HG02981 (cell line): ENCODE data around the gene PLPP1.
"Not testable (repeated sequence)": the region's sequence is repeated elsewhere in the genome, so short reads cannot be mapped to it uniquely, and the experiment has no call there.

Experiments used
- ATAC-seq: cut with Tn5 transposase; IDR thresholded peaks from one replicate; pipeline ENCODE4 v1.9.1; 2021; ENCODE audit warnings: mild to moderate bottlenecking, moderate library complexity; ENCODE audit not compliant: unreplicated experiment

The PLPP1 gene

DNA sequence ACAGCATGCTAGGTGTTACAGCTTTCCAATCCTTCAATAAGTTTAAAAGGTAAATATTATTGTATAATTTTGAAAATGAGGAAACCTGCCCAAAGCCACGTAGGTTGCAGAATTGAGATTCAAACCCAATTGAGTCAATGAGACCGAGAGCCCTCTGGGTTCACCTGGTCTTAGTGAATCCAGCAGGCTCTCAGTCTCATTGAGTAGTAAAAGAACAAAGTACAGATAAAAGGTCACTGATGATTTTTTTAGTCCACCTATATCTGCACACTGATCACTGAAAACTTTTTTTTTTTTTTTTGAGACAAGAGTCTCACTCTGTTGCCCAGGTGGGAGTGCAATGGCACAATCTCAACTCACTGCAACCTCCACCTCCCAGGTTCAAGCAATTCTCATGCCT lies 27.2 kb downstream of the PLPP1 start:
- ATAC-seq = no peak

GRCh38 chr5:55505711-55506110 lies 29.1 kb downstream of the PLPP1 start:
- not testable (repeated sequence) for ATAC-seq

- ATAC-seq = not testable (repeated sequence)
Observed at GRCh38 chr5:55503917-55504316, 30.8 kb downstream of the PLPP1 start.

GRCh38 chr5:55502759-55503158 lies 32.0 kb downstream of the PLPP1 start:
- no peak for ATAC-seq

GRCh38 chr5:55498457-55498856 lies 36.3 kb downstream of the PLPP1 start:
- no peak for ATAC-seq

DNA sequence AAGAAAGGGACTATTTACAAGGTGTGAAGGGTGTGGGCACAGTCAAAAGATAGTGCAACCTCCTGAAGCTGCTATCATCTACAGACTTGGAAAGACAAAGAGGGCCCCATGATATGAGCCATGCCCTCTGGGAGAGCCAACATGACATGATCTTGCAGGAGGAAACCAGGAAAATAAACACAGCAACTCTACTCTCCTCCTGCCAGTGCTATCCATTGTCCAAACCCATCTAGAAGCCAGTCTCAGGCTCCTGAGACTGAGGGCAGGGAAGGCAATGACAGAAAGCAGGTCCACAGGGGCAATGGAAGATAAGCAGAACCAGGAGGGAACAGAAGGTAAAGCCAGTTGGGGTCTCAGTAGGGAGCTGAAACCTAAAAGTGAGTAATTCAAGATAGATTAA lies 37.1 kb downstream of the PLPP1 start:
- ATAC-seq = no peak

- ATAC-seq = no peak
Observed at GRCh38 chr5:55495216-55495615, 39.5 kb downstream of the PLPP1 start.

GRCh38 chr5:55492449-55492848 lies 42.3 kb downstream of the PLPP1 start:
- no peak for ATAC-seq

DNA sequence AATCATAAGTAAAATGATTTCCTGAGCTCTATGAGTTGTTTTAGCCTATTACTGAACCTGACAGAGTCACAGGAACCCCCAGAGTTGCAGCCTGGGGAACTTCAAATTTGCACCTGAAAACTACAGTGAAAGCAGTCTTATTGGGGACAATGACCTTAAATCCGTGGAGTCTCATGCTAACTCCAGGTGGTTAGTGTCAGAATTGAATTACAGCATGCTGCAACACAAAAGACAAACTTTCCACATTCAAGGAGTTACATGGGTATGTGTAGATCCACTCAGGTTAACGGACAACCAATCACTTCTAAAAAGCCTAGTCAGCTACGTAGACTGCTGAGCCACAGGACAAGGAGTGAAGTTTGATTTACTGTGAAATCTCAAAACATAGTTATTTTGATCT lies 49.7 kb downstream of the PLPP1 start:
- ATAC-seq = no peak

DNA sequence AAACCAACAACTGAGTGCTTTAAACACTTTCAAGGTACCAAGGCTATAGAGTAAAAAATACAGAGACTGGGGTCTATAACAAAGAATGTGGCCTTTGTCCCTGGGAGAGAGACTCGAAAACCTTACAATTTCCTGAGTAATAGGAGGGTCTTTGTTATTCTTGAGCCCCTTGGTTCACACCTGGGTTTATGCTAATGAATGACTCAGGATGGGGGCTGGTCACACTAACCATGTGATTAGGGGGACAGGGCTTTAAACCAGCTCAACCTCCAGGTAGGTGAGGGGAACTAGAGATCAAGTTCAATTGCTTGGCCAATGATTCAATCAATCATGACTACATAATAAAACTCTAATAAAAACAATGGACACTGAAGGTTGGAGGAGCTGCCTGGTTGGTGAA lies 50.2 kb downstream of the PLPP1 start:
- no peak for ATAC-seq

DNA sequence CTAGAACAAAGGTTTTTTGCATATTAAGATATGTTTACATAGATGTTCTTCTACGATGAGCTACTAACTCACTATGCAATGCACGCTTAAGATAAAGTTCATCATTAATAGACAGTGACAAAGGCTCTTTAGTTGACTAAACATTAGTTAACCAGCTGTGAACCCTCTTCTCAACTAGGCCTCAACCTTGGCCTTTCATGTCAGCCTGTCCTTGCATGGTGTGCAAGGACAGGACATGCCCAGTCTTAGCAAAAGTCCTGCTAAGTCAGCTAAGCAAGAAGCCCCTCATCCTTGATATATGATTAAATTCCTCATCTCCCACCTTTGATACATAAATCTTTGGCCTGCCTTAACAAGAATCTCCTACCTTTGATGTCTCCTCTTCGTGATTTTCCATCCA lies 50.9 kb downstream of the PLPP1 start:
- no peak for ATAC-seq

GRCh38 chr5:55481293-55481855 lies 53.4 kb downstream of the PLPP1 start:
- ATAC-seq = no peak

DNA sequence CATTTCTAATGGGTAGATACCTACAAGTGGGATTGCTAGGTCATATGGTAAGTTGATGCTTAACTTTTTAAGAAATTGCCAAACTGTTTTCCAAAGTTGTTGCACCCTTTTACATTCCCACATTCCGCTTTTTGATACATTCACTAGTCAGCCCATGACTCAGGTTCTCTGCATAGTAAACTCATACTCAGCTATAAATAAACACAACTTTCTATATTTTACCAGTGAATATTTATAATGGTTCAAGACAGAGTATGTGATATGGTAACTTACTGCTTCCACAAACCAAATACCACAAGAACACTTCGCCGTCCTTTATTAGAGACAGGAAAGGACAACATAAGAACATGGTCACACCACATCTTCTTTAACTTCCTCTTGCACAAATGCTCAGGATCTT lies 54.0 kb downstream of the PLPP1 start:
- no peak for ATAC-seq

- no peak for ATAC-seq
Observed at GRCh38 chr5:55472642-55473041, 62.1 kb downstream of the PLPP1 start.

DNA sequence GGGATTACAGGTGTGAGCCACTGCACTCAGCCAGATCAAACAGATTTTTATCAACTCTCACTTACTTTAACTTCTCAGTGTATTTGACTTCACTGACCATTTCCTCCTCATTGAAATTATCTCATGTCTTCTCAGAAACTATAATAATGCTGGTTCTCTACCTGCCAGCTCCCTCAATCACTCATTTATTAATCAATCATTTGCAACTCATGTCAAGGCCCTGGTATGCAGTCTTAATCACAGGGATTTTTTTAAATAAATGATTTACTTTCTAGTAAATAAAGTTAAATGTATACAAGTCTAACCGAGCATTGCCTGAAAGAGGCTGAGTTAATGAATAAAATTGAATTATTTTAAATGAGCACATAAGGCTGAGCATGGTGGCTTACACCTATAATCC lies 63.3 kb downstream of the PLPP1 start:
- no peak for ATAC-seq

- no peak for ATAC-seq
Observed at GRCh38 chr5:55470282-55470681, 64.5 kb downstream of the PLPP1 start.

- no peak for ATAC-seq
Observed at GRCh38 chr5:55469839-55470238, 64.9 kb downstream of the PLPP1 start.

DNA sequence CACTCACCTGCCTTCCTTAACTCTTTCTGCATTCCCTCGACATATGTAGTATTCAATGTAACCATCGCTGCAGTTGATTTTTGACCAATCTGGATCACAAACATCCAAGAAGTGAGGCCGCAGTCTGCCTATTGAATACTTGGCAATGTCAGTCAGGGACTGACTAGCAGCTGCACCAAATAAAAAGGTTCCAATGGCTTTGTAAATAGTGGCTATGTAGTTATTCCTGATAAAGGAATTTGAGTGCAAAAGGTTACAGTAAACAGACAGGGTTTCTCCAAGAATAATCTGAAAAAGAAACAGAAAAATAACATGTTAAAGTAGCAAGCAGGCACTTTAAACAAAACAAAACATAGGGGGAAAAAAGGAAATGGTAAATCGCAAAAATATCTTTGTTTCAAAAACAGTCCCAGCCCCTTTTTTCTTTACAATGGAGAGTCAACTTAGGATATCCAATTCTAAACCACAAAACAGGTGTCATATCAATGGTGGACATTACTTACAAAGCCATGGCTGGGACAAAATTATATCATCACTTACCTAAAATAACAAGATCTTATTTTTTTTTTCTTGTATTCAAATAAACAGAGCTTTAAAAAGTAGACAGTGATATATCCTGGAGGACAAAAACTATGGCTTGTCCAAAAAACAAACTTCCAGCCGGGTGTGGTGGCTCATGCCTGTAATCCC lies 66.8 kb downstream of the PLPP1 start:
- no peak for ATAC-seq

- ATAC-seq = no peak
Observed at GRCh38 chr5:55463613-55464012, 71.2 kb downstream of the PLPP1 start.

GRCh38 chr5:55459572-55459971 lies 75.2 kb downstream of the PLPP1 start:
- no peak for ATAC-seq

GRCh38 chr5:55456216-55456895 lies 78.4 kb downstream of the PLPP1 start:
- no peak for ATAC-seq

GRCh38 chr5:55454282-55454681 lies 80.5 kb downstream of the PLPP1 start:
- ATAC-seq = no peak
